ENCODE measurements around the gene HOXA7.
A peak's percentile ranks its signal among the peaks of the same experiment; 100 is the strongest.

The HOXA7 gene

DNA sequence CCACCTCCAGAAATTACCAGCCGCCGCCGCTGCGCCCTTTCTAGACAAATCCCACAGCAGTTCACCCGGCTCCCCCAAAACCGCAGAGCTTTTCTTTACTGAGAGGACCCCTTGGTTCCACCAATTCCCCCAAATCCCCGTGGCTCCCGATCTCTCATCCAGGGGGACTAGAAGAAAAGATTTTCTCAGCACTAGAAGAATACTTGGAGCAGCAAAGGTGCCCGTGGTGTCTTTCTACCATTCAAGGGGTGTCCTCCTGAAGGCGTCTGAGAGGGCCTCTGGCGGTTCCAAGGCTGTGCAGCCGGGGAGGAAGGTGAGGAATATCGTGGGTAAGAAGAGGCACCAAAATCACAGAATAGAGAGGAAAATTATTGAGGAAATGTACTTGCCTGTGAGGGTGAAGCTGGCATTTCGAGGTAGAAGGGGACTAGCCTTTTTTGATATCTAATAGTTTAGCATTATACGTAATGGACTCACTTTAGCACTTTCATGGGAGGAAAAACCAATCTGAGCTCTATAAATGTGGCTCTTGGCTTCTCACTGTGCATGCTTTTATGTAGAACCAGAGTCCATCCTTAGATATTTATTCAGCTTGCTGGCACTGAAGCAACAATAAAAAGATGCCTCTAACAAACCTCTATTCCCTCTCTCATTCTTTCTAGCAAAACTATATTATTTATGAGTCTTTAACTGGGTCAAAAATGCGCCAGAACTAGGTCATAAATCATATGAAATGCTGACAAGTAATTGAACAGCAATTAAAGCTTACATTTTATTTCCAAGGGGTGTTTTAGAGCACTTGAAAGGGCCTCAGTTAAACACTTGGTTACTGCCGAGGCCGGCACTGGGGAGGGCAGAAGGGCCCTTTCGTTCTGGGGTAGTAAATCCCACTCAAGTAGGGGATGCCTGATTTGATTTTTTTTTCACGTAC, 40.2 kb downstream of the HOXA7 start:
- no peak for DNase-seq

- DNase-seq, result peak; percentile 78
These were observed 41.1 kb downstream of the HOXA7 start for GRCh38 chr7:27115221-27116026.

GRCh38 chr7:27114881-27115220, 41.6 kb downstream of the HOXA7 start:
- peak; percentile 49 for DNase-seq

GRCh38 chr7:27113991-27114769, 42.3 kb downstream of the HOXA7 start:
- DNase-seq, result peak; percentile 51

DNA sequence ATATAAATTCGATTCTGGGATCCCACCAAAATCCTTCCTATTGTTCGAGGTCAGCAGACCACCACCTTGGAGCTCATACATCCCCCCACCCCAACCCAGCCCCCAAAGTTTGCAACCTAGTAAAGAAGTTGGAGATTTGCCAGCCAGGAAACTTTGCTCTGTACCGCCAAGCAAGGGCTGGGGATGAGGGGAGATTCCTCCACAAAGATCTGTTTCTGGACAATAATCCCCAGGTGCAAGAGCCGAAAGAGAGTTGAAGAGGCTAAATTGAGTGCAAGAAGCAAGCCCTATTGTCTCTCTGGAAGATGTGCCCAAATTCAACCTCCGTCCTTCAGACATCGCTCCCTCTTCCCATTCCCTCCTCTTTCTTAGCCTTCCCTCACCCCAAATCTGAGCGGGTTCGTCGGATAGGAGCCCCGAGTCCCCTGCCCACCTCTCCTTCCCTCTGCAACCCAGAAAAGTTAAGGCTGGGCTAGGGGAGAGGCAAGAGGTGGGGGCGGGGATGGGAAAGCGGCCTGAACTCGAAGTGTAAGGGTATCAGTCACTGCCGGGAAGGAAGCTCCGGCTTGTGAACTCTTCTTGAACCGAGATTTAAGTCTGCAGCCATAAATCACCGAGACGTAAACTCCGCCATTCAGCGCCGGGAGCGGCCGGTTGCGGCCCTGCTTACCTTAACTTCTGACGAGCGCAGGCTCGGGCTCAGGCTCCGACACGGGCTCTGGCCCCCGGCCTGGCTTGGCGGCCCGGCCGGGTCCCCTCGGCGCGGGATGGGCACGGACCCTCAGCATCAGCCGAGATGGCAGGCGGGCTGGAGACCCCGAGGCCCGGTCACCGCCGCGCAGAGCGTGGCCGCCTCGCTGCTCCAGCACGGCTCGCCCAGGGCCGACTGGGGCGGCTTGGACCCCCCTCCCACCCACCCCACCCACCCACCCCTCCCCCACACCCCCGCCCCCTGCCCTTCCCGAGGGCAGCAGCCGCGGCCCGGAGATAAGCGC, 43.2 kb downstream of the HOXA7 start:
- DNase-seq, result peak; percentile 88

DNA sequence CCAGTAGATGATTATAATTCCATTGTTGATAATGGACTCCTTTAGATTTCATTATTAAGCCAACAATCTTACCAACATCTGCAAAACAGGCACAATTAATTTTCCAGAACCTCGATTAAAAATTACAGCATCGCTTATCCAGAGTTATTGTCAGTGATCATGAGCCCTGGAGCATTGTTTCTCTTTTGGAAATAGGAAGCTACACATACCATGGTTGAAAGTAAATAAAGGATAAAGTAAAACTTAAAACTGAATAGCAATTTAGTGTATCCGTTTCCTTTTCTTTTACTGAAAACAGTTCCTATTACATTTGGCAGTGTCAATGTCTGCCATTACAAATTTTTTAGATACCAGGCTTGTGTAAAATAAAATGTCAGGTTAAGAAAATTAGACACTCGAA, 44.1 kb downstream of the HOXA7 start:
- DNase-seq, result no peak

DNA sequence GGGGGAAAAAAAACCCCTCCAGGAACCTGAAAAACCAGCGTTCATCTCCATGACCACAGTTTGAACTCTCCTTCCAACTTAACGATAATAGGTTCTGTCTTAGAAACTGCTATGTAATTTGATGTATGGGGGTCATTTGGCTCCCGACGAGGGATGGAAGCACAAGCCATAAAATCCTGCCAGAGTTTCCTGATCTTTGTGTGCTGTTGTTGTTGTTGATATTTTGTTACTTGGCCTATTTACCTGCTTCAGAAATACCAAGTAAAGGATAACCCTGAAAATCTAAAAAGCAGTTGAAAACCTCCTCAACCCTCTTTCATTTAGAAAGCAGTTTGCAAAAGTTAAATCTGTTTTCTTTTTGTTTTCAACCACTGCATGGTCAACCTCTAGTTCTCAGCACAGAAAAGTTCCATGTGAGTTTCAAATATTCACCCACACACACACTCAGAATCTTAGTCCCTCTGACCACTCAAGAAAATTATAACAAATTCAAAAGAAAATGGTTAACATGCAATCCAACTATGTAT, 44.7 kb downstream of the HOXA7 start:
- DNase-seq, result no peak

GRCh38 chr7:27111042-27111750, 45.3 kb downstream of the HOXA7 start:
- DNase-seq, result peak; percentile 51

DNA sequence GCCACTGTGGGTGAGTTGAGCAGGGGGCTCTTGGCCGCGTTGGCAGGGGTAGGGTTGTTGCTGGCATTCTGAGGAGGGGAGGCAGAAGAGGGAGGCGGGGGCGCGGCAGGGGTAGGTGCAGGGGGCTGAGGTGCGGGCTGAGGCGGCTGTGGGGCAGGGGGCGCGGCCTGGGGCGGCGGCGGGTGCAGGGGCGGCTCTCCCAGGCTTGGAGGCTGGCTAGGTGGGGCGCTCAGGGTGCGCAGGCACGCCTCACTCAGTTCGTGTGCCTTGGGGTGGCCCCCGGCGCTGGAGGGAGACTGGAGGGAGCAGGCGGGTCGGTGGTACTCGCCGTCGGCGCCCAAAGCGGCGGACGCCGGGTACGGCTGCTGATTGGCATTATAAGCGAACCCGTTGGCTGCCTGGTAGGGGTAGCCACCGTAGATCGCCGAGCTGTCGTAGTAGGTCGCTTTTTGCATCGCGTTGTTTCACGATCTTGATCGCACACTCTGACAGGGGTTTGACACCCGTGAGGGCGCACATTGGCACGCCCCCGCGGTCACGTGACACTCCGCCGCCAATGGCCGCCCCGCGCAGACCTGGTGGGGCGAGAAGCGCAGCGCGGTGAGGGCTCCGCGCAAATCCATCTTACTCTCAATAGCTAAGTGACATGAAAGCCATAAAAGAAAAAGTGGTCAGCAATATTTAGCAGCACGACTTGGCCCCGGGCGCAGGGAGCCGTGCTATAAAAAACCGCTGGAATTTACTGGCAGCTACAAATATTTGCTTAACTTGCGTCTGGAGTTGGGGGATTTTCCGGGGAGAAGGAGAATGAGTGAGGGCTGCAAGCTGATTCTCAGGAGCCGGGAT, 46.1 kb downstream of the HOXA7 start:
- peak; percentile 85 for DNase-seq

DNA sequence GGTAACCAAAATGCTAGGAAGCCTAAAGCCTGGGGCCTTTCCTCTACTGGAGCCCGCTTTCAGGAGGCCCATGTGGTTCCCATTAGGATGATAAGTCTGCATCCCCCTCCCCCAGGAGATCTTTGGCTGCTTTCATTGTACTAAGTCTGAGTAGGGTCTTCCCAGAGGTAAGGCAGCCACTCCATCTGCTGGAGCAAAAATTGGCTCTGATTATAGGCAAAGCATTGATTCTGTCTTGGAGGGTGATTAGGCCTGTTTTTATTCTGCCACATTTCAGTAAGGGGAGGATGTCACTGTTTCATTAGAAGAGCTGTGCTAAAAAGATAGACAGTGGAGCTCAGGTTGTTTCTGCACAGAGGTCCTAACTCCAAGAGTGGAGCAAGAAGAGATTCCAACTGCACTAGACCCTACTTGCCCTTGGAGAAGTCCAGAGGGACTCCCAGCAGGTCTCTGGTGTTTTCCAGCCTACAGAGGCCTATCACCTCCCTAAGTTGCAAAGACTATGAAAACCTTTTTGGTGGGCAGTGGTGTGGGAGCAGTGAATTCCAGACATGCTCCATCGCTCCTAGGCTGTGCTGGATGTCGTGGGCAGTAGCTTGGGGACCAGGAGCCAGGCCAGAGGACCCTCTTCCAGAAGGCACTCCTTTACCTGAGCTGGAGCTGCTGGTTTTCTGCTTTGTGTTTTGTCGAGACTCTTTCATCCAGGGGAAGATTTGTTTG, 46.8 kb downstream of the HOXA7 start:
- DNase-seq, result peak; percentile 46

DNA sequence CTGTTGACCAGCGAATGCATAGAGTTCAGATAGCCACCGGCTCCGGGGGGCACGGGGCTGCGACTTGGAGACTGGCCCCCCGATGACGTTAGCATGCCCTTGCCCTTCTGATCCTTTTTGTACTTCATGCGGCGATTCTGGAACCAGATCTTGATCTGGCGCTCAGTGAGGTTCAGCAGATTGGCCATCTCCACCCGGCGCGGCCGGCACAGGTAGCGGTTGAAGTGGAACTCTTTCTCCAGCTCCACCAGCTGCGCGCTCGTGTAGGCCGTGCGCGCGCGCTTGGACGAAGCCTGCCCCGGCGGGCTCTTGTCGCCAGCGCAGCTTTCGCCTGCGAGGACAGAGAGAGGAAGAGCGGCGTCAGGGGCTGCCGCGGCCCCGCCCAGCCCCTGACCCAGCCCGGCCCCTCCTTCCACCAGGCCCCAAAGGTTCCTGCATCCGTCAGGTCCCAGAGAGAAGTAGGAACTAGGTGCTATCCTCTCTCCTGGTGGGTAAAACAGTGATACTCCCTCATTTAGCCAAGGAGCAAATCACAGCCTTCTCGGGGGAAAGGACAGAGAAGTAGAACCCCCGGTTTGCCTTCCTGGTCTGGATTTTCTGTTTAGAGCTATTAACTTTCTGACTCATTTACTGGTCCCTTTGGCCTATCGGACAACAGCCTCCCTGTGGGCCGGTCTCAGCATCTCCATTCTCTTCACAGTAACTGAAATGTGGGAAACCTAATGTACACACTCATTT, 47.9 kb downstream of the HOXA7 start:
- DNase-seq, result peak; percentile 85

DNA sequence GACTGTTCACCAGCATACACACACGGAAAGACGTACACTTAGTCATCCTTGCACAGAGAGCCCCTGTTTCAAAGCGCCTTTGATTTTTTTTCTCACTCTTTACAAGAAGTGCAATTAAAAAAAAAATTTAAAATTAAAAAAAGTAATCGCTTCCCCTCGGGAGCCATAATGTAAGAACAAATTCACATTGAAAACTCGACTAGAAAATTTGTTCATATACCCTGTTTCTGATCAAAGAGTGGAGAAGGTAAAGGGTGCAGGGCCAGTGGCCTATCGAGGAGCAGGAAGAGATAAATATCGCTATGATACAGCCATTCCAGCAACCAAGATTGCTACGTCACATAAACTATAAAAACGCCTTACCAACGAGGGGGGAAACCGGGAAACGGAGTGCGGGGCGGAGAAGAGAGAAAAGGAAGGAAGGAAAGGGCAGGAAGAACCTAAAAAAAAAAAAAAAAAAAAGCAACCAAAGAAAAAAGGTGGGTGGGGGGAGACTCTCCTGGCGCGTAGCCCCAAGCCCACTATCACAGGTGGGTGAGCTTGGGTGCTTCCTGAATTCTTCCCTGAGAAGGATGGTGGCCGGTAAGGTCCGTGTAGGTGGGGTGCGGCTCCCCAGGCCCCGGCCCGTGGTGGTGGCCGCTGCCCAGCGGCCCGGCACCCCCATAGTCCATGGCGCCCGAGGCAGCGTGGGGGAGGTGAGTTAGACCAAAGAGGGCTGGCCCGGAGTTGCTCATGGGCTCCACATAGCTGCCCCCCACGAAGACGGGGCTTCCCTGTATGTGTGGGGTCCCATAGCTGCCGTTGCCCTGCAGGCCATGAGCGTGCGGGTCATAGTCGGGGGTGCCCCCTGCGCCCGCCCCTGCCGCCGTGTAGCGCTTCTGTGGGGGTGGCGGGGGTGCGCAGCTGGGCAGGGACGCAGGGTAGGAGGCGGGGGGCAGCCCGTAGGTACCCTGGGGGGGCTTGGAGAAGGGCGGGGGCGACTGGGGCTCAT, 48.8 kb downstream of the HOXA7 start:
- peak; percentile 35 for DNase-seq

- no peak for DNase-seq
These were observed 49.6 kb downstream of the HOXA7 start for GRCh38 chr7:27106901-27107240.

- peak; percentile 85 for DNase-seq
These were observed 50.1 kb downstream of the HOXA7 start for GRCh38 chr7:27106181-27106900.

DNA sequence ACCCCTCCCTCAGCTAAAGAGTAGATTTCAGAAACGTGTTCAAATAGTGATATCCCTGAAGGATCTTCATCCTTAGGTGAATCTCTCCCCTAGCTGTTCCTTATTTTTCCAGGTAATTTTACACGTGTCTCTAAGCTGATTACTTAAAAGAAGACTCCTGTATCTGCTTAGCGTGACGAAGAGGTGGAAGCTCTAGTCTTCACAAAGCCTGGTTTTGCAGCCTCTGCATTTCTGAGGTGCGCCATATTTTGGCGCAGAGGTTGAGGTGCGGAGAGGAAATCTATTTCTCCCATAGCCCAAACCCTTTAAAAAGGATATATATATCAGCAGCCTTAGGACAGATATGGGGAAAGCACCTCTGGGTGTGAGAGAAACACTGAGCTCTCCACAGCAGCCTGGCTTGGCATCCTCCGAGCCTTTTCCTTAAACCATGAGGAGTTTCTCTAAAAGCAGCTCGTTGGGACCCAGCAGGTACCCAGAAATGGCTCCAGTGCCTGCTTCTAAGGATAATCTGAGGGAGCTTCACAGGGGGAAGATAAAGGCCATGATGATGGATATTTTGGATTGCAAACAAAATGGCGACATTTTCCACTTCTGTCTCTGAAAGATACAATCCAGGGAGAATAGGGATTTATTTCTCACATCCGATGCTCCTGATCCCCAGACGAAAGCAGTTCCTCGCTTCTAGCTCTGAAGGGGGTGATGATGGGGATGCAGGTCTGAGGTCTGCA, 51.0 kb downstream of the HOXA7 start:
- no peak for DNase-seq

Measured in islet precursor cell (in vitro differentiated cells).